GM21515 (cell line): ENCODE data around the gene PRODH2.

Experiments
- ATAC-seq: cut with Tn5 transposase; IDR thresholded peaks from one replicate; pipeline ENCODE4 v1.9.1; 2021; ENCODE audit not compliant: unreplicated experiment

Gene PRODH2

GRCh38 chr19:35812220-35813042 is at the start of gene PRODH2:
TSS of gene PRODH2 (minus strand) at chr19:35812845. CDS start at chr19:35812805, 40 bp downstream.
- ATAC-seq, result no peak

DNA sequence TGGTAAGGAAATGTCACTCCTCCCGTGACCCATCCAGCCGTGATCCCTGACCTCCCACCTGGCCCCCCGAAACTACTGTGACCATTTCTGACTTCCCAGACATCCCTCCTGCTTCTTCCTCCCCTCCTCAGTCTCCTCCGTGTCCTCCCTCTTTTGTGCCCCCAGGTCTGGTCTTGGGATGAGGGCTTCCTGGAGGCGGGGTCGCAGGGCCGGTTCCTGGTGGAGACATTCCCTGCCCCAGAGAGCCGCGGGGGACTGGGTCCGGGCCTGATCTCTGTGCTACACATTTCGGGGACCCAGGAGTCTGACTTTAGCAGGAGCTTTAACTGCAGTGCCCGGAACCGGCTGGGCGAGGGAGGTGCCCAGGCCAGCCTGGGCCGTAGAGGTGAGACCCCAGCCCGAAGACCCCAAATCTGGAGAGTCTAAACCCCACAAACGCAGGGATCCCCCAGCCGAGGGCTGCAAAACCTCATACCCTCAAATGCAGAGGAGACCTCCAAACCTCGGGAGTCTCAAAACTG is 49.1 kb upstream of the PRODH2 start:
- no peak for ATAC-seq

GRCh38 chr19:35860818-35861639 is 48.4 kb upstream of the PRODH2 start:
- no peak for ATAC-seq

- ATAC-seq, result no peak
These were observed 47.8 kb upstream of the PRODH2 start for GRCh38 chr19:35860436-35860817.

- ATAC-seq, result no peak
These were observed 46.8 kb upstream of the PRODH2 start for GRCh38 chr19:35859414-35859813.

DNA sequence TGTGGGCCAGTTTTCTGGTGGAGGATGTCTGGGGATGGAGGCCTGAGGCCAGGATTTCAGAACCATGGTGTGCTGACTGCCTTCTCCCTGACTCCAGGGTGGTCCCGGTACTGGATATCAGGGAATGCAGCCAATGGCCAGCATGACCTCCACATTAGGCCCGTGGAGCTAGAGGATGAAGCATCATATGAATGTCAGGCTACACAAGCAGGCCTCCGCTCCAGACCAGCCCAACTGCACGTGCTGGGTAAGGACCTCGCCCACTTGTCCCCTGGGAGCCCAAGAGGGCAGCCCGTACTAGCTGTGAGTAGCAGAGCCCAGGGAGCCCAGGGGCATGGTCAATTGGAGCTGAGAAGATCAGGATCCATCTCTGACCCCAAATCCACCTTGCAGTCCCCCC is 45.7 kb upstream of the PRODH2 start:
- no peak for ATAC-seq

DNA sequence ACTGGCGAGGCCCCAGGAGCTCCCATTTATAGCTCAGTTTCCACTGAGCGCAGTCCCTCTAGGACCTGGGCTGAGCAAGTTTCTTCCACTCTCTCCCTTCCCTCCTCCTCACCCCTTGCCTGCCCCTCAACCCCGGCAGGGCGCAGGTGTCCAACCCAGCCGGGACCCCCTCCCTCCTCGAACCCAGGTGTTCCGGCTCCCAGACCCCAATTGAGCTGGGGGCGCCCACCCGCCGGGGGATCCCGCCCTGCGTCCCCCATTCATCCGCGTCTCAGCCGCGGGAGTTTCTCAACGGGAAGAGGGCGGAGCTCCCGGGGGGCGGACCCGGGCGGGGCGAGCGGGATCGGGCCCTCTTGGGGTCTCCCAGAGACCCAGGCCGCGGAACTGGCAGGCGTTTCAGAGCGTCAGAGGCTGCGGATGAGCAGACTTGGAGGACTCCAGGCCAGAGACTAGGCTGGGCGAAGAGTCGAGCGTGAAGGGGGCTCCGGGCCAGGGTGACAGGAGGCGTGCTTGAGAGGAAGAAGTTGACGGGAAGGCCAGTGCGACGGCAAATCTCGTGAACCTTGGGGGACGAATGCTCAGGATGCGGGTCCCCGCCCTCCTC is 44.0 kb upstream of the PRODH2 start, which contains the start of gene KIRREL2:
KIRREL2 (plus strand) TSS at position 366 of the 604 bp plus-strand sequence; CDS start at position 575, 209 bp downstream.
- ATAC-seq, result no peak

DNA sequence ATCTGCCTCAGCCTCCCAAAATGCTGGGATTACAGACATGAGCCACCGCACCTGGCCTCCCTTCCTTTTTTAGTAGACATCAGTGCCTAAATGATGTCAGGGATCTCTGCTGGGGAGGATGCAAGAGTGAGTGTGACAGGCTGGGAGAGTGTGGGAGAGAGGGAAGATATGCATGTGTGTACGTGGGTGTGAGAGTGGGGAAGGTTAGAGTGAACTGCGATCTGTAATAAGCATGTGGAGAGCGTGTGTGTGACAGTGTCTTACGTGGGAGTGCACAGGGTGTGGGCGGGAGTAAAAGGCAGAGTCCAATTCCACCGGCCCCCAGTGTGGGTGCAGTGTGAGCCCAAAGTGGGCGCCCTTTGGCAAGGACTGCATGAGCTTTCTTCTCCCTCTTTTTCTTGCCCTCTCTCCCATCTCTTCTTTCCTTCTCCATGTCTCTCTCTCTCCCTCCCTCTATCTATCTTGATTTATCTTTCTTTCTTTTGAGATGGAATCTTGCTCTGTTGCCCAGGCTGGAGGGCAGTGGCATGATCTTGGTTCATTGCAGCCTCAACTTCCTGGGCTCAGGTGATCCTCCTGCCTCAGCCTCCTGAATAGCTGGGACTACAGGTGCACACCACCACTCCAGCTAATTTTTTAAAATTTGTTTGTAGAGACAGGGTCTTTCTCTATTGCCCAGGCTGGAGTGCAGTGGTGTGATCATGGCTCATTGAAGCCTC is 40.6 kb upstream of the PRODH2 start:
- no peak for ATAC-seq

DNA sequence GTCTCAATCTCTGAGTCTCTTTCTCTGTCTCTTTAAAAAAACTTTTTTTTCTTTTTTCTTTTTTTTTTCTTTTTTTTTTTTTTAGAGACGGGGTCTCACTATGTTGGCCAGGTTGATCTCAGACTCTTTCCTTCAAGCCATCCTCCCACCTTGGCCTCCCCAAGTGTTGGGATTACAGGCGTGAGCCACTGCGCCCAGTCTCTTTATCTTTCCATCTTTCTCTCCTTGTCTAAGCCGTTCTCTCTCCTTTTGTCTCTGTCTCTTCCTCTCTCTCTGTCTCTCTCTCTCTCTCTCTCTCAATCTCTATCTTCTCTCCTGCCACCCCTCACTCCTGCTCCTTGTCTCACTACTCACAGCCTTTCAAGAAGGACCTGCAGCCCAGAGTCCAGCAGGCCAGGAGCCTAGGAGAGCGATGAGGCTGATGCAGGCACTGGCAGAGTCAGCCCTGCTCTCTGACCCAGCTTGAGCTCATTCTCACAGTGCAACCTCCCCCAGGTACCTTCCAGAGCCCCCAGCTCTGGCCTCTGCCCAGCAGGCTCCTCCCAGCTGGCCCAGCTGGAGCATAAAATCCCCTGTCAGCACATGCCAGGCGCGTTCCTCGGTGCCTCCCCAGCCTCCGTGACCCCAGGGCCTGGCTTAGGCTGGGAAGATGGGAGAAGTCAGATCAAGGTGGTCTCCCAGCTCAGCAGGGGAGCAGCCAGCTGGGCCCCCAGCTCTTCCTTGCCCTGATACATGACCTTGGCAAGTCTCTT is 39.6 kb upstream of the PRODH2 start, which contains the start of gene NPHS1:
NPHS1 (minus strand) TSS at position 476 of the 752 bp plus-strand sequence. CDS start 667 bp downstream, outside the sequence.
- ATAC-seq, result no peak

GRCh38 chr19:35851213-35852028 is 38.8 kb upstream of the PRODH2 start:
- no peak for ATAC-seq

GRCh38 chr19:35848919-35849505 is 36.4 kb upstream of the PRODH2 start:
- no peak for ATAC-seq

GRCh38 chr19:35848486-35848885 is 35.8 kb upstream of the PRODH2 start:
- no peak for ATAC-seq

- ATAC-seq, result no peak
These were observed 35.3 kb upstream of the PRODH2 start for GRCh38 chr19:35847911-35848310.

- ATAC-seq, result no peak
These were observed 33.5 kb upstream of the PRODH2 start for GRCh38 chr19:35846038-35846668.

DNA sequence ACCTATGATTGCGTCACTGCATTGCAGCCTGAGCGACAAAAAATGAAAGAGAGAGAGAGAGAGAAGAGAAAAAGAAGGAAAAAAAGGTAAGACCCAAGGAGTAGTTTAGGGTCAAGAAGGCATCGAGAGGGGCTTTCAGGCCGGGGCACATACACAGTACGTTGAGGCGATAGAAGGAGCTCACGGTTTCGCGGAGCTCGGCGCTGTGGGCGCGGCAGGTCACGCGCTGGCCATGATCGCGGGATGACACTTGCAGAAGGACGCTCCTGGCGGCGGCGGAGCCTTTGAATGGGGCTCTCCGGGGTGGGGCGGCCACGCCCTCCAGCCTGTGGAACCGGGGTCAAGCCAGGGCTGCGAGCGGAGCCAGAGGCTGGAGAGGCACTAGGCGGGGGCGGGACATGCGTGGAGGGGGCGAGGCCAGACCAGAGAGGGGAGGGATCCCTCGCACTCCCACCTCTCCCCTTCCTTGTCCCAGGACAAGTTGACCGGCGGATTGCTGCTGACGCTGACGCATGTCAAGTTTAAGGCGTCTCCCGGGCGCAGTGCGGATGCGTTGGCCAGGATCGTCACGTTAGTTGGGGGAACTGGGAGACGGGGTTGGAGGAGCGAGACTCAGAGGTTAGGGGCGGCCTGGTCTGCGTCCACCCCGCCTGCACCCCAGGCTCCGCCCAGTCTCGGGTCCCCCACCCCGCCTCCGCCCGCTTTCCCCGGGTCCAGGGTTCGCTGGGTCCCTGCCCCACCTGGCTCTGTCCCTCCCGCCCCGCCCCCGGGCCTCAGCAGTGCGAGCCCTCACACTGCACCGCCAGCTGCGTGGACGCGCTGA is 32.8 kb upstream of the PRODH2 start:
- no peak for ATAC-seq

DNA sequence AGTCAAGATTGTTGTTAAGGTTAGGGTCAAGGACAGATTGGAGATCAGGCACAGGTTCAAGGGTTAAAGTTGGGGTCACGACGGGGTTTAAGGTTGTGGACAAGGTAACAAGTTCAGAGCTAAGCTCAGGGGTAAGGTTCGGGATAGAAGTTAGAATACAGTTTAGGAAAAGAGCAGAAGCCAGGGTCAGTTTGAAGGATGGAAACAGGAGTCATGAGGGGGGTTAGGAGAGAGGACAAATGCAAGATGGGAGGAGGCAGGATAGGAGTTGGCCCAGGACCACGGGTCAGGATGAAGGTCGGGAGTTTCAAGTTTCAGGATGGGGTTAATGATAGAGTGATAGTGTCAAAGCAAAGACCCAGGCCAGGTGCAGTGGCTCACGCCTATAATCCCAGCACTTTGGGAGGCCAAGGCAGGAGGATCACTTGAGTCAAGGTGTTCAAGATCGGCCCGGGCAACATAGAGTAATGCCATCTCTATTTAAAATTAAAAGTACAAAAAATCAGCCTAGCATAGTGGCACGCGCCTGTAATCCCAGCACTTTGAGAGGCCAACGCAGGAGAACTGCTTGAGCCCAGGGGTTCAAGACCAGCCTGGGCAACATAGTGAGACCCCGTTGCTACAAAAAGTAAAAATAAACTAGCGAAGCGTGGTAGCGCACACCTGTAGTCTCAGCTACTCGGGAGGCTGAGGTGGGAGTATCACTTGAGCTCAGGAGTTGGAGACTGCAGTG is 32.0 kb upstream of the PRODH2 start:
- ATAC-seq, result no peak
